CD14-positive monocyte (primary cell): ENCODE results near the gene REEP3. TPM values are rescaled to one million over a fixed set of nuclear protein-coding genes. Genes with fewer than 3 reads are reported as not detected.
A peak's percentile ranks its signal among the peaks of the same experiment; 100 is the strongest.

Experiments used
- DNase-seq, 3 donors: peaks; one replicate each; pipeline ENCODE4 v3.0.0-alpha.2; 2011 to 2022
- H2AFZ ChIP-seq: 2 replicates; pipeline ENCODE4 v1.6.0; 2012; ENCODE audit warnings: mild to moderate bottlenecking, low read depth, low read length, inconsistent platforms; ENCODE audit not compliant: insufficient read depth, poor library complexity, severe bottlenecking
- H3K27ac ChIP-seq, 2 donors: 1 replicate in 1 of 2; 2 replicates in 1 of 2; pipeline ENCODE4 v1.5.1; 2012 to 2013; ENCODE audit warnings: low read length in 2 of 2, control low read depth in 1 of 2, inconsistent platforms in 1 of 2, low read depth in 1 of 2, mild to moderate bottlenecking in 1 of 2
- H3K27me3 ChIP-seq, 2 donors: one replicate each; pipeline versions ENCODE4 v1.6.0 to v1.6.1; 2011 to 2013; ENCODE audit warnings: low read length in 2 of 2; ENCODE audit not compliant: control insufficient read depth in 2 of 2, insufficient read depth in 2 of 2
- H3K36me3 ChIP-seq, 2 donors: replicated peaks in 1 of 2; 1 replicate in 1 of 2; 2 replicates in 1 of 2; pipeline versions ENCODE4 v1.5.1 to v1.6.1; 2012 to 2013; ENCODE audit warnings: low read length in 2 of 2, control low read depth in 1 of 2, inconsistent platforms in 1 of 2, mild to moderate bottlenecking in 1 of 2; ENCODE audit not compliant: insufficient read depth in 2 of 2, control insufficient read depth in 1 of 2
- H3K4me1 ChIP-seq, 2 donors: 1 replicate in 1 of 2; 2 replicates in 1 of 2; pipeline versions ENCODE4 v1.5.1 to v1.6.1; 2012 to 2013; ENCODE audit warnings: low read length in 2 of 2, control low read depth in 1 of 2, inconsistent platforms in 1 of 2, mild to moderate bottlenecking in 1 of 2, moderate library complexity in 1 of 2; ENCODE audit not compliant: insufficient read depth in 2 of 2, control insufficient read depth in 1 of 2
- H3K4me2 ChIP-seq: replicated peaks from 2 replicates; pipeline ENCODE3; 2012; ENCODE audit warnings: low read length, moderate library complexity, mild to moderate bottlenecking; ENCODE audit not compliant: poor library complexity, severe bottlenecking; ENCODE audit errors: extremely low read depth
- H3K4me3 ChIP-seq, 3 experiments: fragments of 200-600 bp in 1 of 3; sonication (generic) in 1 of 3; replicated peaks in 1 of 3; 1 replicate in 2 of 3; 2 replicates in 1 of 3; pipeline ENCODE4 v1.5.1; 2011 to 2013; ENCODE audit warnings: low read length in 3 of 3, mild to moderate bottlenecking in 3 of 3, control low read depth in 2 of 3, low read depth in 2 of 3, inconsistent platforms in 1 of 3, moderate library complexity in 1 of 3
- H3K79me2 ChIP-seq: 2 replicates; pipeline ENCODE4 v1.6.0; 2012; ENCODE audit warnings: mild to moderate bottlenecking, control low read depth, inconsistent platforms, low read length, moderate library complexity; ENCODE audit not compliant: insufficient read depth
- H3K9ac ChIP-seq: 2 replicates; pipeline ENCODE4 v1.6.0; 2017; ENCODE audit warnings: low read length, mild to moderate bottlenecking; ENCODE audit not compliant: insufficient read depth, poor library complexity, severe bottlenecking
- H3K9me3 ChIP-seq, 2 donors: replicated peaks in 1 of 2; 1 replicate in 1 of 2; 2 replicates in 1 of 2; pipeline versions ENCODE4 v1.5.1 to v1.6.1; 2012 to 2013; ENCODE audit warnings: low read length in 2 of 2, control low read depth in 1 of 2; ENCODE audit not compliant: control insufficient read depth in 1 of 2, insufficient read depth in 1 of 2
- H4K20me1 ChIP-seq: 2 replicates; pipeline ENCODE4 v1.6.0; 2012; ENCODE audit warnings: mild to moderate bottlenecking, low read length, control low read depth, moderate library complexity; ENCODE audit not compliant: insufficient read depth
- H3K27ac Mint-ChIP-seq, 7 donors: one replicate each; pipeline ENCODE4 v1.8.0; 2020; ENCODE audit warnings: mild to moderate bottlenecking in 7 of 7, mixed read lengths in 7 of 7, moderate library complexity in 6 of 7, inconsistent platforms in 2 of 7
- H3K27me3 Mint-ChIP-seq, 3 donors: one replicate each; pipeline ENCODE4 v1.8.0; 2021 to 2022; ENCODE audit warnings: low read depth in 3 of 3, mild to moderate bottlenecking in 3 of 3, mixed read lengths in 3 of 3, moderate library complexity in 3 of 3, inconsistent platforms in 1 of 3
- H3K36me3 Mint-ChIP-seq, 2 donors: one replicate each; pipeline ENCODE4 v1.8.0; 2020; ENCODE audit warnings: mixed read lengths in 2 of 2, inconsistent platforms in 1 of 2, mild to moderate bottlenecking in 1 of 2
- H3K4me1 Mint-ChIP-seq: one replicate; pipeline ENCODE4 v1.8.0; 2020; ENCODE audit warnings: mild to moderate bottlenecking, mixed read lengths
- H3K4me3 Mint-ChIP-seq, 2 donors: one replicate each; pipeline ENCODE4 v1.8.0; 2020; ENCODE audit warnings: mild to moderate bottlenecking in 2 of 2, mixed read lengths in 2 of 2, moderate library complexity in 1 of 2
- H3K9me3 Mint-ChIP-seq, 7 donors: one replicate each; pipeline ENCODE4 v1.8.0; 2020 to 2022; ENCODE audit warnings: mixed read lengths in 7 of 7, mild to moderate bottlenecking in 6 of 7, moderate library complexity in 6 of 7, inconsistent platforms in 2 of 7
- WGBS: methylation state at CpG from one replicate; pipeline ENCODE4 v1.1.5; 2013; ENCODE audit warnings: missing lambda C conversion rate; ENCODE audit not compliant: insufficient coverage; 5-methylcytosine and 5-hydroxymethylcytosine counted together
- intact Hi-C, 2 donors: fragments of 100-400 bp; cut with micrococcal nuclease; formaldehyde crosslinking; loops; one replicate each; pipeline versions ENCODE4 v1.15.0 to v1.15.1; 2023
- polyA plus RNA-seq, 3 donors: library from polyadenylated mRNA; depleted of rRNA in 1 of 3; unstranded in 2 of 3; stranded (reverse) in 1 of 3; fragments of 300-500 nt in 2 of 3; fragments of >200 nt in 1 of 3; fragmentation: Illumina TruSeq in 2 of 3; gene quantifications; 1 replicate in 2 of 3; 2 replicates in 1 of 3; pipeline ENCODE4 v1.2.3, GENCODE V29; 2012 to 2021
- TF ChIP-seq, protein P1 (sequence below): fragments of 200-600 bp; IDR thresholded peaks from one replicate; pipeline ENCODE4 v1.8.0; 2022; ENCODE audit warnings: antibody characterized with exemption, mild to moderate bottlenecking

Gene REEP3
- polyA plus RNA-seq, 3 donors = 9.1 to 17.7 (median 17.7) TPM

DNA sequence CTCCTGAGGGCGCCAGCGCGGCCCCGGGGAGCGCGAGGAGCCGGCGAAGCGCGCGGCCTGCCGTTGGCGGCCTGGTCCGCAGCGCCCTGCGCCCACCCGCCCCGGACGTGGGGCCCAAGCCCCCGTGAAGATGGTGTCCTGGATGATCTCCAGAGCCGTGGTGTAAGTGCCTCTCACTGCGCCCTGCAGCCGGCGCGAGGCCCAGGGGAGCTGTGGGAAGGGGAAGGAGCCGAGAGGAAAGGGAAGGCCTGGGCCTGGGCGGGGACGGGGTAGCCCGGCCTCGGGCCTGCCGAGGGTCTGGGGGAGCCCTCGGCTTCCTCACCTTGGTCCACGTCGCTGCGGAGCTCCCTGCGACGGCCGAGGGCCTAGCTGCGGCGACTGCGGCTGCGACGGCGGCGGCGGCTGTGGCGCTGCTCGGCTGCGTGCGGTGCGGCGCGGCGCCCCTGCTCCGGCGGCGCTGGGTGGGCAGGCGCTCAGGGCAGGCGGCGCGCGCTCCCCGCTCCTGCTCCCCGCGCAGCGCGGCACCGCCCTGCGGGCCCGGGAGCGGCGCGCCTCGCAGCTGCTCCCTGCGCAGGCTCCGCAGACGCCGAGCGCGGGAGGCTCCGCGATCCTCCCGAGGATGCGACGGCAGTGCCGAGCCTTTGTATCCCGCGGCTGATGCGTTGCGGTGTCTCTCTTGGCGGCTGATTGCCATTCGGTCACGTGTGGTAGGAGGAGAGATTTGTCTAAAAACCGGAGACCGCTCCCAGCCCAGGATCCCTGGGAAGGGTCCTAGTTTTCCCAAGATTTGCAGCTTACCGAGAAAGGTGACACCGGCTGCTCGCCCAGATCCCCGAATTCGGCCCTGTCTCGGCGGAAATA lies 445 bp downstream of the REEP3 start:
- intact Hi-C loops = loop anchor here in 1 of 2 donors (5.0 to 10.0 kb wide), 4 partner anchors 54 to 257 kb away; partner anchors contain the start of gene JMJD1C
- H3K4me2 ChIP-seq = peak overlapping the region; percentile 95
- WGBS = under 1% methylated on average over 98 of the region's 102 CpGs
- H3K27me3 ChIP-seq = no peaks in the 10 kb centered on the region
- Mint-ChIP-seq H3K9me3 (no peaks in the 10 kb centered on the region), H3K4me1 (peaks cover 44% of the 10 kb centered on the region), H3K27me3 (no peaks in the 10 kb centered on the region), H3K27ac (peak overlapping the region; percentile 73 to 90 (median 86)), H3K4me3 (peak overlapping the region; percentile 91), H3K36me3 (peaks cover 7 to 8% of the 10 kb centered on the region in 2 donors)
- H2AFZ ChIP-seq = peak overlapping the region; percentile 92
- H3K9me3 ChIP-seq = no peaks in the 10 kb centered on the region
- peak overlapping the region; percentile 86 to 99 (median 94) for H3K4me3 ChIP-seq
- H3K36me3 ChIP-seq = no peaks in the 10 kb centered on the region
- peaks cover 18 to 26% of the 10 kb centered on the region in 2 donors for H3K4me1 ChIP-seq
- peaks cover 74% of the 10 kb centered on the region for H4K20me1 ChIP-seq
- peak; percentile 46 to 63 (median 62) for DNase-seq
- peak overlapping the region; percentile 91 for H3K9ac ChIP-seq
- peak overlapping the region; percentile 87 to 92 for H3K27ac ChIP-seq
- TF ChIP-seq, protein P1, sequence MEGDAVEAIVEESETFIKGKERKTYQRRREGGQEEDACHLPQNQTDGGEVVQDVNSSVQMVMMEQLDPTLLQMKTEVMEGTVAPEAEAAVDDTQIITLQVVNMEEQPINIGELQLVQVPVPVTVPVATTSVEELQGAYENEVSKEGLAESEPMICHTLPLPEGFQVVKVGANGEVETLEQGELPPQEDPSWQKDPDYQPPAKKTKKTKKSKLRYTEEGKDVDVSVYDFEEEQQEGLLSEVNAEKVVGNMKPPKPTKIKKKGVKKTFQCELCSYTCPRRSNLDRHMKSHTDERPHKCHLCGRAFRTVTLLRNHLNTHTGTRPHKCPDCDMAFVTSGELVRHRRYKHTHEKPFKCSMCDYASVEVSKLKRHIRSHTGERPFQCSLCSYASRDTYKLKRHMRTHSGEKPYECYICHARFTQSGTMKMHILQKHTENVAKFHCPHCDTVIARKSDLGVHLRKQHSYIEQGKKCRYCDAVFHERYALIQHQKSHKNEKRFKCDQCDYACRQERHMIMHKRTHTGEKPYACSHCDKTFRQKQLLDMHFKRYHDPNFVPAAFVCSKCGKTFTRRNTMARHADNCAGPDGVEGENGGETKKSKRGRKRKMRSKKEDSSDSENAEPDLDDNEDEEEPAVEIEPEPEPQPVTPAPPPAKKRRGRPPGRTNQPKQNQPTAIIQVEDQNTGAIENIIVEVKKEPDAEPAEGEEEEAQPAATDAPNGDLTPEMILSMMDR = no peak
- peaks cover 85% of the 10 kb centered on the region for H3K79me2 ChIP-seq

DNA sequence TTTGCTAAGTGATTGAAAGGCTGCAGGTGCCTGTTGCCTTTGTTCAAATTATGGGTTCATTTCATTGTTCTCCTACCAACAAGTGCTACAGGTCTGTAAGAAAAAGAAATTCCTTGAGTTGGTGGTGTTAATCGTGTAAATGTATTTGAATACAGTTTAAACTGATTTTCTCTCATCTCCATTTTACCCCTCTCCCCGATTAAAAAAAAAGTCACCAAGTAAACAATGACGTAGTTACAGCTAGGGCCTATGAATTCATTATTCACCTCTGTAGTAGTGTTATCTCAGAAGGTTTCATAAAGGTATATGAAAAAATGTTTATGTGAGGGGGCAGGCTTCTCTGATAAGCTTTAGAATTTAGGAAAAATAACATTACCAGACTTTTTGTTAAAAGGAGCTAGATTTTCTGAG lies 1.1 kb downstream of the REEP3 start:
- TF ChIP-seq, protein P1 = no peak
- peak overlapping the region; percentile 87 to 92 for H3K27ac ChIP-seq
- H2AFZ ChIP-seq = peak overlapping the region; percentile 92
- H3K4me1 Mint-ChIP-seq = peaks cover 41% of the 10 kb centered on the region
- H3K27me3 Mint-ChIP-seq = no peaks in the 10 kb centered on the region
- WGBS = no CpG with 5 or more reads among the region's 3 CpGs
- peak overlapping the region; percentile 91 for H3K4me3 Mint-ChIP-seq
- H3K9me3 Mint-ChIP-seq = no peaks in the 10 kb centered on the region
- peak overlapping the region; percentile 91 for H3K9ac ChIP-seq
- peaks cover 71% of the 10 kb centered on the region for H4K20me1 ChIP-seq
- intact Hi-C loops = loop anchor here in 1 of 2 donors (5.0 to 10.0 kb wide), 4 partner anchors 55 to 257 kb away; partner anchors contain the start of gene JMJD1C
- H3K4me2 ChIP-seq = peak overlapping the region; percentile 95
- DNase-seq = no peak
- H3K79me2 ChIP-seq = peaks cover 84% of the 10 kb centered on the region
- H3K27ac Mint-ChIP-seq = peak overlapping the region; percentile 73 to 90 (median 86)
- H3K9me3 ChIP-seq = no peaks in the 10 kb centered on the region
- no peaks in the 10 kb centered on the region for H3K36me3 ChIP-seq
- H3K36me3 Mint-ChIP-seq = peaks cover 7 to 8% of the 10 kb centered on the region in 2 donors
- peak overlapping the region; percentile 86 to 99 (median 94) for H3K4me3 ChIP-seq
- H3K27me3 ChIP-seq = no peaks in the 10 kb centered on the region
- H3K4me1 ChIP-seq = peaks cover 18 to 26% of the 10 kb centered on the region in 2 donors
